Measurements from ENCODE around the gene COMMD1.

- TF ChIP-seq POLR2A (IDR thresholded peaks at IDR 0.05; ENCODE audit: low read depth, low read length) (no peak), POLR2AphosphoS5 (IDR thresholded peaks at IDR 0.05; ENCODE audit: insufficient read depth, low read depth, low read length) (no peak), CTCF (IDR thresholded peaks at IDR 0.05; ENCODE audit: extremely low read depth in 1 of 2, insufficient read depth in 1 of 2, low read depth in 1 of 2, low read length in 2 of 2) (no peak)
These were observed 17.2 kb downstream of the COMMD1 start for GRCh38 chr2:61922714-61923113.
